ENCODE data around the gene LILRA6.

DNA sequence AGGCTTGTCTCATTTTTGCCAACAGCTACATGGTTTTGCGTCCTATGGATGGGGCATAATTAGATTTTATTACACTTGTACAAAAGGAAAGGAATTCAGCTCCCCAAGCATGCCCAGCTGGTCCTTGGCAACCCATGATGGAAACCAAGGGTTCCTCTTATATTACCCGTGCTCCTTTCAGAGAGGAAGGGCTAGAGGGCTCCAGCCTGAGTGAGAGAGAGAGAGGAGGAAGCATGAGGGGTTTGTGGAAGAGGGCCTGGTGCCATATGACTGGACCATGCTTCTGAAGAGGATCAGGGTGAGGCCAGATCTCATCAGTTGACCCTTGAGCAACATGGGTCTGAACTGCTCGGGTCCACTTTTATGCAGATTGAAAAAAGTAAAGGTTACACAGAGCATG is 45.5 kb downstream of the LILRA6 start:
- TF ChIP-seq ZNF274 (CRISPR knock-in tag; IDR thresholded peaks at IDR 0.05) (no peak), RNF2 (conservative IDR thresholded peaks at IDR 0.05; ENCODE audit: low read depth) (no peak), ZFP41 (CRISPR knock-in tag; IDR thresholded peaks at IDR 0.05; ENCODE audit: borderline replicate concordance) (no peak)
- TF ChIP-seq, protein P1, sequence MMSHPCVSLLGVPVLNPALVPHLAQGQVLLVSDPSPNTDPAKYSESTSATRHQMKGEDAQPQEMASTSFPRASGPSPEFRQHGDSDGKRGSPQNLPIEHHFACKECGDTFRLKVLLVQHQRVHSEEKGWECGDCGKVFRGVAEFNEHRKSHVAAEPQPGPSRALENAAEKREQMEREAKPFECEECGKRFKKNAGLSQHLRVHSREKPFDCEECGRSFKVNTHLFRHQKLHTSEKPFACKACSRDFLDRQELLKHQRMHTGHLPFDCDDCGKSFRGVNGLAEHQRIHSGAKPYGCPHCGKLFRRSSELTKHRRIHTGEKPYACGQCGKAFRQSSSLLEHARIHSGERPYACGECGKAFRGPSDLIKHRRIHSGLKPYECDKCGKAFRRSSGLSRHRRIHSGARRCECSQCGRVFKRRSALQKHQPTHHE (CRISPR knock-in tag; IDR thresholded peaks at IDR 0.05; ENCODE audit: borderline replicate concordance) = no peak

Data from HepG2 (cell line).